Measurements from ENCODE around the gene C1QTNF2.

C1QTNF2 gene

GRCh38 chr5:160398806-160399205 is 28.4 kb upstream of the C1QTNF2 start:
- ChIA-PET CTCF (interaction anchor here (0.6 kb wide), 1 partner anchor 8 kb away, joined by 3 read pairs; no protein-coding TSS in a partner anchor), POLR2A (interaction anchor here (3.0 kb wide), 1 partner anchor 20 kb away, joined by 16 read pairs; the partner anchor contains the start of gene SLU7)
- DNase-seq (ENCODE audit: extremely low spot score) = no peak
- TF ChIP-seq SUZ12 (IDR thresholded peaks at IDR 0.05) = no peak
- TF ChIP-seq BHLHE40 (IDR thresholded peaks at IDR 0.05; ENCODE audit: borderline replicate concordance) = no peak

- CTCF ChIA-PET = interaction anchor here (1.3 kb wide), 1 partner anchor 376 kb away, joined by 3 read pairs; no protein-coding TSS in a partner anchor
- POLR2A ChIA-PET = no interaction called here
- TF ChIP-seq ELF4 (IDR thresholded peaks at IDR 0.05) (no peak), PKNOX1 (IDR thresholded peaks at IDR 0.05) (peak; percentile 66)
- DNase-seq (ENCODE audit: extremely low spot score) = no peak
Measured at GRCh38 chr5:160397492-160397891, 27.1 kb upstream of the C1QTNF2 start.

- ChIA-PET POLR2A (interaction anchor here (1.6 to 3.6 kb wide), 2 partner anchors 15 to 24 kb away, joined by 3 to 11 read pairs; partner anchors contain the start of gene SLU7), CTCF (interaction anchor here (0.7 to 2.2 kb wide), 2 partner anchors 373 to 488 kb away, joined by 5 to 8 read pairs; no protein-coding TSS in a partner anchor)
- no peak for TF ChIP-seq FOXA1 (IDR thresholded peaks at IDR 0.05)
- DNase-seq (ENCODE audit: extremely low spot score) = no peak
Measured at GRCh38 chr5:160395111-160395510, 24.7 kb upstream of the C1QTNF2 start.

- DNase-seq (ENCODE audit: extremely low spot score) = no peak
- ChIA-PET POLR2A (interaction anchor here (0.6 to 0.7 kb wide), 2 partner anchors 11 to 25 kb away, joined by 3 read pairs; no protein-coding TSS in a partner anchor), CTCF (interaction anchor here (0.6 to 1.4 kb wide), 12 partner anchors 8 to 369 kb away, joined by 3 to 11 read pairs (median 4); partner anchors contain the start of genes C1QTNF2 and FAM200C)
Measured at GRCh38 chr5:160390787-160391696, 20.6 kb upstream of the C1QTNF2 start.

GRCh38 chr5:160387445-160387844 is 17.0 kb upstream of the C1QTNF2 start:
- CTCF ChIA-PET = no interaction called here
- no peak for DNase-seq (ENCODE audit: extremely low spot score)
- POLR2A ChIA-PET = no interaction called here
- TF ChIP-seq NFRKB (IDR thresholded peaks at IDR 0.05) (no peak), BHLHE40 (IDR thresholded peaks at IDR 0.05; ENCODE audit: borderline replicate concordance) (no peak), CTBP1 (IDR thresholded peaks at IDR 0.05; ENCODE audit: borderline replicate concordance) (no peak), ZNF384 (IDR thresholded peaks at IDR 0.05) (no peak), L3MBTL2 (conservative IDR thresholded peaks at IDR 0.05) (no peak), SP1 (IDR thresholded peaks at IDR 0.05) (no peak), FOXK2 (IDR thresholded peaks at IDR 0.05) (no peak), ARNT (IDR thresholded peaks at IDR 0.05) (no peak), FOXA1 (IDR thresholded peaks at IDR 0.05) (no peak), ELF4 (IDR thresholded peaks at IDR 0.05) (no peak), FOXM1 (IDR thresholded peaks at IDR 0.05; ENCODE audit: borderline replicate concordance) (no peak), PKNOX1 (IDR thresholded peaks at IDR 0.05) (no peak), TARDBP (IDR thresholded peaks at IDR 0.05) (no peak)

More at GRCh38 chr5:160390787-160391696, 20.6 kb upstream of the C1QTNF2 start:
- no peak for TF ChIP-seq HDGF (IDR thresholded peaks at IDR 0.05; ENCODE audit: borderline replicate concordance)
- TF ChIP-seq FOXM1 (IDR thresholded peaks at IDR 0.05; ENCODE audit: borderline replicate concordance) = no peak
- TF ChIP-seq ZNF384 (IDR thresholded peaks at IDR 0.05) = no peak
- no peak for TF ChIP-seq CTBP1 (IDR thresholded peaks at IDR 0.05; ENCODE audit: borderline replicate concordance)
- TF ChIP-seq NFRKB (IDR thresholded peaks at IDR 0.05) = no peak
- TF ChIP-seq FOXK2 (IDR thresholded peaks at IDR 0.05) = no peak
- TF ChIP-seq ARNT (IDR thresholded peaks at IDR 0.05) = no peak
- no peak for TF ChIP-seq ELF4 (IDR thresholded peaks at IDR 0.05)
- TF ChIP-seq SP1 (IDR thresholded peaks at IDR 0.05) = no peak
- no peak for TF ChIP-seq PKNOX1 (IDR thresholded peaks at IDR 0.05)
- TF ChIP-seq L3MBTL2 (conservative IDR thresholded peaks at IDR 0.05) = no peak
- TF ChIP-seq TARDBP (IDR thresholded peaks at IDR 0.05) = no peak
- TF ChIP-seq FOXA1 (IDR thresholded peaks at IDR 0.05) = no peak
- no peak for TF ChIP-seq SUZ12 (IDR thresholded peaks at IDR 0.05)
- TF ChIP-seq LEF1 (IDR thresholded peaks at IDR 0.05; ENCODE audit: borderline replicate concordance) = no peak
- TF ChIP-seq BHLHE40 (IDR thresholded peaks at IDR 0.05; ENCODE audit: borderline replicate concordance) = no peak

- no peak for DNase-seq (ENCODE audit: extremely low spot score)
- TF ChIP-seq ZNF384 (IDR thresholded peaks at IDR 0.05) = no peak
- CTCF ChIA-PET = no interaction called here
- POLR2A ChIA-PET = no interaction called here
Measured at GRCh38 chr5:160385496-160385895, 15.1 kb upstream of the C1QTNF2 start.

GRCh38 chr5:160384681-160385080 is 14.3 kb upstream of the C1QTNF2 start:
- TF ChIP-seq ARNT (IDR thresholded peaks at IDR 0.05) (no peak), SUZ12 (IDR thresholded peaks at IDR 0.05) (no peak), FOXK2 (IDR thresholded peaks at IDR 0.05) (no peak), LEF1 (IDR thresholded peaks at IDR 0.05; ENCODE audit: borderline replicate concordance) (no peak), L3MBTL2 (conservative IDR thresholded peaks at IDR 0.05) (no peak), FOXA1 (IDR thresholded peaks at IDR 0.05) (no peak), FOXM1 (IDR thresholded peaks at IDR 0.05; ENCODE audit: borderline replicate concordance) (no peak), SP1 (IDR thresholded peaks at IDR 0.05) (no peak), ZNF384 (IDR thresholded peaks at IDR 0.05) (no peak), TARDBP (IDR thresholded peaks at IDR 0.05) (no peak), CTBP1 (IDR thresholded peaks at IDR 0.05; ENCODE audit: borderline replicate concordance) (no peak), ELF4 (IDR thresholded peaks at IDR 0.05) (no peak), NFRKB (IDR thresholded peaks at IDR 0.05) (no peak)
- POLR2A ChIA-PET = no interaction called here
- CTCF ChIA-PET = no interaction called here
- no peak for DNase-seq (ENCODE audit: extremely low spot score)

Measured in HEK293T (cell line).